SU-DHL-6 (cell line): ENCODE results near the gene GNA14.
"Not testable (repeated sequence)": the region's sequence is repeated elsewhere in the genome, so short reads cannot be mapped to it uniquely, and the experiment has no call there.

Experiments
- H2AFZ ChIP-seq: fragments of 200-600 bp; sonication (generic); 2 replicates; pipeline ENCODE4 v1.6.1; 2014; ENCODE audit warnings: low read depth, mild to moderate bottlenecking, moderate library complexity, mixed read lengths, antibody characterized with exemption, low read length; ENCODE audit not compliant: severe bottlenecking
- H3F3A ChIP-seq: fragments of 200-600 bp; shearing (Covaris generic); 2 replicates; pipeline ENCODE4 v1.6.0; 2016; ENCODE audit warnings: antibody characterized with exemption, mild to moderate bottlenecking; ENCODE audit not compliant: insufficient read depth
- H3K27ac ChIP-seq: fragments of 200-600 bp; sonication (generic); 2 replicates; pipeline ENCODE4 v1.5.1; 2016; ENCODE audit warnings: low read depth, mild to moderate bottlenecking, low read length, moderate library complexity, mixed read lengths
- H3K27me3 ChIP-seq: fragments of 200-600 bp; sonication (generic), shearing (Covaris generic); 2 replicates; pipeline ENCODE4 v1.6.0; 2014; ENCODE audit warnings: mild to moderate bottlenecking, low read length
- H3K36me3 ChIP-seq: fragments of 200-600 bp; sonication (generic); 2 replicates; pipeline ENCODE4 v1.6.1; 2014; ENCODE audit warnings: mild to moderate bottlenecking, low read length, mixed read lengths
- H3K4me2 ChIP-seq: fragments of 300-600, 200-600 bp; shearing (Covaris generic), sonication (generic); 2 replicates; pipeline ENCODE4 v1.6.0; 2014; ENCODE audit warnings: low read length, low read depth, mild to moderate bottlenecking; ENCODE audit not compliant: poor library complexity, severe bottlenecking
- H3K4me3 ChIP-seq: fragments of 200-600 bp; sonication (generic); 2 replicates; pipeline ENCODE4 v1.5.1; 2014; ENCODE audit warnings: antibody characterized with exemption, low read length, mild to moderate bottlenecking, mixed read lengths; ENCODE audit not compliant: insufficient read depth, poor library complexity, severe bottlenecking
- H3K79me2 ChIP-seq: fragments of 200-600 bp; sonication (generic); 2 replicates; pipeline ENCODE4 v1.6.1; 2014; ENCODE audit warnings: mild to moderate bottlenecking, low read length, moderate library complexity; ENCODE audit not compliant: insufficient read depth
- H3K9ac ChIP-seq: fragments of 200-600 bp; sonication (generic); 2 replicates; pipeline ENCODE4 v1.7.0; 2014; ENCODE audit warnings: mild to moderate bottlenecking, low read length
- H3K9me2 ChIP-seq: fragments of 200-600 bp; sonication (generic); replicated peaks from 2 replicates; pipeline ENCODE4 v1.6.1; 2014; ENCODE audit warnings: low read length; ENCODE audit not compliant: insufficient read depth
- H3K9me3 ChIP-seq: fragments of 200-600 bp; sonication (generic); 2 replicates; pipeline ENCODE4 v1.6.1; 2014; ENCODE audit warnings: low read length, mixed read lengths; ENCODE audit not compliant: insufficient read depth
- H4K20me1 ChIP-seq: fragments of 200-600 bp; sonication (generic); 2 replicates; pipeline ENCODE4 v1.6.1; 2014; ENCODE audit warnings: low read depth, mild to moderate bottlenecking, antibody characterized with exemption, low read length, moderate library complexity, mixed read lengths
- EZH2phosphoT487 ChIP-seq: fragments of 200-600 bp; sonication (generic), shearing (Covaris generic); conservative IDR thresholded peaks from 2 replicates; pipeline ENCODE4 v1.6.1; 2018; ENCODE audit warnings: mild to moderate bottlenecking, antibody characterized with exemption, low read length, moderate library complexity, mixed read lengths
- TF ChIP-seq, protein P1 (sequence below): fragments of 200-600 bp; sonication (generic); IDR thresholded peaks from one replicate; pipeline ENCODE4 v1.5.1; 2017; ENCODE audit warnings: antibody characterized with exemption, mild to moderate bottlenecking, low read length, moderate library complexity; ENCODE audit not compliant: insufficient read depth, poor library complexity, severe bottlenecking

GNA14 gene

DNA sequence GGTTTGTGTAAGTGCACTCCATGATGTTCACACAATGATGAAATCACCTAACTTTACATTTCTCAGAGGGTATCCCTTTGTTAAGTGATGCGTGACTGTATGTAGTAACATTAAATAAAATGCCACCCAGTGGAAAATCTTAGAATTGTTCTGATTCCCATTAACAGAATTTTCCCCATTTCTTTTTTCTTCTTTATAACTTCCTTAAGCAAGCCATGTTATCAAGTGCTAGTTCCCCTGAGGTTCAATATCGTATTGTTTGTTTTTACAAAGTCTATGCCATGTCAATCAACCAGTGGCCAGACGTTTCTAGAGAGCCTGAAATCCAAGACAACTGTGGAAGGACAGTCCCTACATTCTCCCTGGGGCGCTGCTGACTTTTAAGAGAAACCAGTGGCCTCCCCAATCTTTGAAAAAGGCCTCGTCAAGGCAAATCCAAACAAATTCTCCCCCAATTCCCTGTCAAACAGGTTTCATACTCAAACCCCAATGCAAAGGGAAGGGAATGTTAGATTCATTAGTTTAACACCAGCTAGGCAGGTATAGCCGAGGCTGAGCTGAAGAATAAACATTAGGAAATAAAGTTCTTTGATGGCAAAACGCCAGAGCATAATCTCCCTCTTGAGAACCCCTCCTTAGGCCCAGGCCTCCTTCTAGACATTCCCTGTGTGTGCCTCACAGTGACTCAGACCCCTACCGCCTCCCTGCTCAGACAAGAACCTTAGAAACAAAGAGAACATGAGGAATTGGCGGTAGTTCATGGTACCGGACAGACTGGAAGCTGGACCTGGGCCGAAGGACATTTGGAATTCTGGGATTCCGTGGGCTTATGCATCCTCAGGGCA, 198.7 kb downstream of the GNA14 start:
- Histone ChIP-seq H3K79me2 (no peaks in the 10 kb centered on the region), H2AFZ (no peak overlapping the region), H3K9me3 (no peaks in the 10 kb centered on the region), H3K36me3 (no peaks in the 10 kb centered on the region), H3K4me3 (no peak overlapping the region), H3F3A (no peaks in the 10 kb centered on the region), H3K4me2 (no peak overlapping the region), H3K27me3 (no peaks in the 10 kb centered on the region), H3K9me2 (no peaks in the 10 kb centered on the region), H3K9ac (no peak overlapping the region), H3K27ac (no peak overlapping the region), H4K20me1 (no peaks in the 10 kb centered on the region)
- TF ChIP-seq EZH2phosphoT487: no peak
- TF ChIP-seq, protein P1, sequence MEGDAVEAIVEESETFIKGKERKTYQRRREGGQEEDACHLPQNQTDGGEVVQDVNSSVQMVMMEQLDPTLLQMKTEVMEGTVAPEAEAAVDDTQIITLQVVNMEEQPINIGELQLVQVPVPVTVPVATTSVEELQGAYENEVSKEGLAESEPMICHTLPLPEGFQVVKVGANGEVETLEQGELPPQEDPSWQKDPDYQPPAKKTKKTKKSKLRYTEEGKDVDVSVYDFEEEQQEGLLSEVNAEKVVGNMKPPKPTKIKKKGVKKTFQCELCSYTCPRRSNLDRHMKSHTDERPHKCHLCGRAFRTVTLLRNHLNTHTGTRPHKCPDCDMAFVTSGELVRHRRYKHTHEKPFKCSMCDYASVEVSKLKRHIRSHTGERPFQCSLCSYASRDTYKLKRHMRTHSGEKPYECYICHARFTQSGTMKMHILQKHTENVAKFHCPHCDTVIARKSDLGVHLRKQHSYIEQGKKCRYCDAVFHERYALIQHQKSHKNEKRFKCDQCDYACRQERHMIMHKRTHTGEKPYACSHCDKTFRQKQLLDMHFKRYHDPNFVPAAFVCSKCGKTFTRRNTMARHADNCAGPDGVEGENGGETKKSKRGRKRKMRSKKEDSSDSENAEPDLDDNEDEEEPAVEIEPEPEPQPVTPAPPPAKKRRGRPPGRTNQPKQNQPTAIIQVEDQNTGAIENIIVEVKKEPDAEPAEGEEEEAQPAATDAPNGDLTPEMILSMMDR: no peak

DNA sequence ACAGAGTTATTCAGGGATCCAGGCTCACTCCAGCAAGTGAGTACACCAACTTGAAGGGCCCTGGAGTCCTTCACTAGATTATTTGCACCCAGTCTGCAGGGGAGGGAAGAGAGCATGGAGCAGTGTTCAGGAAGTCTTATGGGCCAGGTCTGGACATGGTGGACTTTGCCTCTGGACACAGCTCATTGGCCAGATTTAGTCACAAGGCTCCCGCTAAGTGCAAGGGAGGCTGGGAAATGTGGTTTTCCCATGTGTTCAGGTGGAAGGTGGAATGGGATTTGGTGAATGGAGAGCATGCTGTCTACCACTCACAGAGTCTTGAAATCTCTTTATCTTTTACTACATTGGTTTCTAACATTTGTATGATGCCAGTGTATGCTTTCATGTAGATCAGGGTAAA, 200.5 kb downstream of the GNA14 start:
- Histone ChIP-seq H3K36me3 (no peaks in the 10 kb centered on the region), H3K9me2 (no peaks in the 10 kb centered on the region), H3K27me3 (no peaks in the 10 kb centered on the region), H3K79me2 (no peaks in the 10 kb centered on the region), H3F3A (no peaks in the 10 kb centered on the region), H3K4me3 (no peak overlapping the region), H2AFZ (no peak overlapping the region), H3K27ac (no peak overlapping the region), H3K9ac (no peak overlapping the region), H3K4me2 (no peak overlapping the region), H4K20me1 (no peaks in the 10 kb centered on the region), H3K9me3 (no peaks in the 10 kb centered on the region)
- TF ChIP-seq, protein P1: no peak

DNA sequence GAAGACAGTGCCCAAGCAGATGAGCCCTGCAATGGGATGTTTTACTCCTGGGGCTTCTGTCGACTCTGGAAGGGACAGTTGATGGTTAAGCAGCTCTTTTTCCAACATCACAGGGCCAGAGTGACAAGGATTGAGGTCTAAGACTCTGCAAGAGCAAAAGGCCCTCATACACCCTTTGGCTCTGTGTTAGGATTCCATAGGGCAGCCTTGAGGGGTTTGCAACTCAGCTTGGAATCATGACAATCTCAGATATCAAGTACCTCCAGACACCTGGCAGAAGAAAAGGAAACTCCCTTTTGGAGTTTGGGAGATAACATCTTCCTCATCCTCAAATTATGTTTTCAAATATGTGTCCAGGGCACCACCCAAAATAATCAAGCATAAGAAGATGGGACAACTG, 205.7 kb downstream of the GNA14 start:
- Histone ChIP-seq H2AFZ (no peak overlapping the region), H3K4me2 (no peak overlapping the region)
- no peak for TF ChIP-seq EZH2phosphoT487
- TF ChIP-seq, protein P1: no peak

DNA sequence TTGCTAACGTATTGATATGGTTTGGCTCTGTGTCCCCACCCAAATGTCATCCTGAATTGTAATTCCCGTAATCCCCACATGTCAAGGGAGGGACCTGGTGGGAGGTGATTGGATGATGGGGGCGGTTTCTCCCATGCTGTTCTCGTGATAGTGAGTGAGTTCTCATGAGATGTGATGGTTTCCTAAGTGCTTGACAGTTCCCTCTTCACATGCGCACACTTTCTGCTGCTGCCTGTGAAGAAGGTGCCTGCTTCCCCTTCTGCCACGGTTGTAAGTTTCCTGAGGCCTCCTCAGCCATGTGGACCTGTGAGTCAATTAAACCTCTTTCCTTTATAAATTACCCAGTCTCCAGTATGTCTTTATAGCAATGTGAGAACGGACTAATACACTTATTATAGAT, 207.0 kb downstream of the GNA14 start:
- H3K4me2 ChIP-seq, H3K27me3 ChIP-seq, H4K20me1 ChIP-seq, H3K9ac ChIP-seq, H3K9me3 ChIP-seq, H3K4me3 ChIP-seq, H3K79me2 ChIP-seq, H3K36me3 ChIP-seq, H2AFZ ChIP-seq, H3K9me2 ChIP-seq, H3K27ac ChIP-seq, H3F3A ChIP-seq: not testable (repeated sequence)

More for the DNA sequence above, 205.7 kb downstream of the GNA14 start:
- no peak overlapping the region for H3K9ac ChIP-seq
- no peaks in the 10 kb centered on the region for H3K27me3 ChIP-seq
- H3F3A ChIP-seq: no peaks in the 10 kb centered on the region
- no peaks in the 10 kb centered on the region for H4K20me1 ChIP-seq
- H3K79me2 ChIP-seq: no peaks in the 10 kb centered on the region
- H3K9me2 ChIP-seq: no peaks in the 10 kb centered on the region
- no peak overlapping the region for H3K27ac ChIP-seq
- no peaks in the 10 kb centered on the region for H3K36me3 ChIP-seq
- no peak overlapping the region for H3K4me3 ChIP-seq
- H3K9me3 ChIP-seq: no peaks in the 10 kb centered on the region
